GM18507 (cell line): ENCODE data around the gene PTGER4.
A peak's percentile ranks its signal among the peaks of the same experiment; 100 is the strongest.

Experiments used
- DNase-seq: peaks from one replicate; pipeline ENCODE4 v3.0.0; 2011; ENCODE audit warnings: low read depth; ENCODE audit not compliant: insufficient read length; ENCODE audit errors: extremely low spot score
- FAIRE-seq: peaks from 2 replicates; lab custom pipeline; 2011; peaks lifted over from hg19 to GRCh38; lab: Jason Lieb, UNC

Gene PTGER4

GRCh38 chr5:40667161-40667663 is 12.5 kb upstream of the PTGER4 start:
- FAIRE-seq (no peak), DNase-seq (no peak)

GRCh38 chr5:40669606-40670390 is 9.9 kb upstream of the PTGER4 start:
- FAIRE-seq (no peak), DNase-seq (no peak)

DNA sequence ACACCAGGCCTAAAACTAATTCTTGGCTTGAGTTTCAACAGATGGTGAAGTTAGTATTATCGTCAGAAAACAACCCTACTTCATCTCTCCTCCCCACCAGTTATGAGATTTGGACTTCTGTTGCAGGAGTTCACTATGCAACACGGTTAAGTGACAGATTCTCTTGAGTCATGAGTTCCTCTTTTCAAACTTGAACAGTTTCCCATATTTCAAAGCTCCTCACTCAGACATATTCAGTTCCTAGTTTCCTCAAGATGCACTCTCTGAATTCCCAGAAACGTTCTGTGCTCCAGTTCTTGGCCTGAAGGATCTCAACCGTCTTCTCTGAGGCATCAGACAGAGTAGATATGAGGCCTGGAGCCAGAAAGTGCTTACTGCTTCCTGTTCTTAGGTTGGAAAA is 7.3 kb upstream of the PTGER4 start:
- no peak for DNase-seq
- FAIRE-seq = no peak

- FAIRE-seq = no peak
These were observed 5.0 kb upstream of the PTGER4 start for GRCh38 chr5:40674661-40675235.

DNA sequence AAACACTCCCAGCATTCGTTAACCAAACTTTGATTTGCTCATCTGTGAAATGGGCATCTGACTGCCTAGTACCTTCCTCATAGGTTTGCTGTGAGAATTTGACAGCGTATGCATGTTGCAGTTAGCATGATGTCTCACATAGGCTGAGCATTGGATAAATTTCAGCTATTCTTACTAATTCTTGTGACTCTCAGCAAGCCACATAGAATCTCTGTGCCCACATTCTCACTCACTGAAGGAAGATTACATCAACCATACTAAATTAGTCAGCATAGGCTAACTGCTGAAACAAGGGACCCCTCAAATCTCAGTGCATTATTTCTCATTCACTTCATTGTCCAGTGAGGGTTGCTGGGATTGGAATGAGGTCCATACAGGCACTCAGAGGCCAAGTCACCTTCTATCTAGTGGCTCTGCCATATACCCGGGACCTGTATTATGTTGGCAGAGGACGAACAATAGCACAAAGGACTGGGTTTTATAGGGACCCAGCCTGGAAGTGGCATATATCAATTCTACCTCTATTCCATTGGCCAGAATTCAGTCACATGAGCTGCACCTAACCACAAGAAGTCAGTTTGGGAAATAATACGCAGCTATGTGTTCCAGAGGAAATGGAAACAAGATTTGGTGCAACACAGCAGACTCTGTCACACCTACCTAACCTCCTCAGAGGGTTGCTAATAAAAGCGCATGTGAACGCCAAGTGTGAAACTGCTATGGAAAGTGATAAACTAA is 4.2 kb upstream of the PTGER4 start:
- FAIRE-seq (no peak), DNase-seq (no peak)

More at GRCh38 chr5:40674661-40675235, 5.0 kb upstream of the PTGER4 start:
- no peak for DNase-seq

DNA sequence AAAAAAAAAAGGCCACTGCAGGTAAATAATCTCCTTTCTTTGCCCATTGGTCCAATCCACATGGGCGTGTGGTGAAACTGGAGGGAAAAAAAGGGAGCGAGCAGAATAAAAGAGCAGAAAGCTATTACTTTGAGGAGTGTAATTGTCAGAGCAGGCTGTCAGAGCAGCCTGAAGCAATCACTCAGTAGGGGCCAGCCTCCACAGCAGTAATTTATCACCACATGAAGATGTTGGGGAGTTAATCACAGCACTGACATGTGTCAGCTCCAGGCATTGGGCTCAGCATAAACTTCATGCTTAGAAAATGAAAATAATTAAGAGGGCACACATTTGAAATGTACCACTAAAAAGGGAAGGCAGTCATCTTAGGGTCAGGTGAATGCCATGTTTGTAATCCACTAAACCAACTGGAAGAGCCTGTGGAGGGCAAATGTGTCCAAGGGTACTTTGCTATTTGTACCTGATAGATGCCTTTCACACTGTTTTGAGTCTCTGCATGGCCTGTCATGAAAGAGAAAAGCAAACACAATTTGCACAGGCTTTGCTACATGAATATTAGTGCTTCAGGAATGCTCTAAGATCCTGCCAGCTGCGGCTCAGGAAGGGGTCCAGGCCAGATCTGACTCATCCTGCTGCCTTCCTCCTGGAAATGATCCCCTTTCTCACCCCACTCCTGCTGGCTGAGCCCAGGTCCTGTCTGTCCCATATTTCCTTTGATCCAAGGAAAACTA is 2.9 kb upstream of the PTGER4 start:
- no peak for DNase-seq
- FAIRE-seq = no peak

DNA sequence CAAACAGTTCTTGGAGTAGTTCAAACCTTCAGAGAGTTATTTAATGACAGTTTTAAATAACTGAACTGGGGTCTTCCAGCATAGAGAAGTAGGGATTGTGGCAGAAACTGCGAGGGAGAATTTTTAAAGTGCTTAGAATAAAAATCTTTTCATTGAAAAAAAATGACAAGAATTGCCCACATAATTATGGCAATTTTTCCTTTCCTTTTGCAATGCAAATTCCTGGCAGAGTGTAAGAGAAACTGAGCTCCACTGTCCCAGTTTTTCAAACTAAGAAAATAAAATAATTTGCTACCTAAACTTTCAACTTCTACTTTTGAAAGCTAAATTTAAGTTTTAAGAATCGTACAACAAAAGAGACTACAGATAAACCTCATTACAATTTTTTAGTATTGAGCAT is 2.3 kb upstream of the PTGER4 start:
- no peak for DNase-seq
- FAIRE-seq = no peak

DNA sequence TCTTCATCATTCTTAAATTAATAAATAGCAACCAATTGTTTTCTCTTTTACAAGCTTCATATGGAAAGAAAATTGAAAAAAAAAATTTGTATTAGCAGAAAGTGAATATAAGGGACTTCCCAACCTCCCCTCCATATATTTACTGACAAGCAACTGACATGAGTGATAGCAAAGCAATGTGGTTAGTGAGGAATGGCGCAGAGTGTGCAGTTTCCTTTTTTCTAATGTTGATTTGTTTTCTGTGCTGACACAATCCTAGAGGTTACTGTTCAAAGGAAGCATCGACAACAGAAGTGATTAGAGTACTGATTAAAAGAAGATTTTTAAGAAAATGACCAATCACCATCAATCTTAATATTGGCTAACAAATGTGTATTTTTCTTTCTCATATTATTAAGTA is 1.7 kb upstream of the PTGER4 start:
- FAIRE-seq = no peak
- no peak for DNase-seq

- DNase-seq (no peak), FAIRE-seq (no peak)
These were observed 1.1 kb upstream of the PTGER4 start for GRCh38 chr5:40678460-40679147.

GRCh38 chr5:40679148-40679912 is 385 bp upstream of the PTGER4 start:
- DNase-seq (peak; percentile 68), FAIRE-seq (peak; percentile 69)

DNA sequence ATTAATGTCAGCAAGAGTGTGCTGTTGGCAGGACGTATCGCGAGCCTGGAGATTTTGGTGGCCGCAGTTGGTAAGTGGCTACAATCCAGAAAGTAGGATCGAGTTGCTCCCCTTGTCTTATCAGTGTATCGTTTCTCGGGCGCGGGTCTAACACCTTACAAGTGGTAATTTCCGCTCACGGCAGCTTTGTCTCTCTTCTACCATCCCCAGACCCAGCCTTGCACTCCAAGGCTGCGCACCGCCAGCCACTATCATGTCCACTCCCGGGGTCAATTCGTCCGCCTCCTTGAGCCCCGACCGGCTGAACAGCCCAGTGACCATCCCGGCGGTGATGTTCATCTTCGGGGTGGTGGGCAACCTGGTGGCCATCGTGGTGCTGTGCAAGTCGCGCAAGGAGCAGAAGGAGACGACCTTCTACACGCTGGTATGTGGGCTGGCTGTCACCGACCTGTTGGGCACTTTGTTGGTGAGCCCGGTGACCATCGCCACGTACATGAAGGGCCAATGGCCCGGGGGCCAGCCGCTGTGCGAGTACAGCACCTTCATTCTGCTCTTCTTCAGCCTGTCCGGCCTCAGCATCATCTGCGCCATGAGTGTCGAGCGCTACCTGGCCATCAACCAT is 1.1 kb downstream of the PTGER4 start:
- FAIRE-seq (no peak), DNase-seq (no peak)

- DNase-seq = no peak
- FAIRE-seq = no peak
These were observed 1.8 kb downstream of the PTGER4 start for GRCh38 chr5:40681363-40682153.

- no peak for DNase-seq
- FAIRE-seq = no peak
These were observed 2.7 kb downstream of the PTGER4 start for GRCh38 chr5:40682154-40683017.

- FAIRE-seq (no peak), DNase-seq (no peak)
These were observed 3.6 kb downstream of the PTGER4 start for GRCh38 chr5:40683305-40683704.

DNA sequence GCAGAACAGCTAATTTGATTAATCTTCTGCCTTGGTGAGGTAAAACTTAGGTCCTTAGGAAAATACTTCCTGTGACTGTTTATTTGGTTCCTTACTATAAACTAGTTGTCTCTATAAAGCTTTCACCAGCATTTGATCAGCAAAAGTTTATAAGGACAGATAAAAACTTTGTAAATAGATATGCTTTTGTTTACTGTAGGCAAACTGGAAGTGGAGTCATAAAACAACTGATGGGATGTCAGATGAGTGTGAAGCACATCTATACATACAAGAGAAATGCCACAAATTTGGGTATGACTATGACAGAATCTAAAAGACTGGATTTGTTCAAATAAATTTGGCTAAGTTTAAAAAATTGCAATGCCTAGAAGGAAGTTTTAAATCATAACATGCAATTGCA is 5.5 kb downstream of the PTGER4 start:
- FAIRE-seq (no peak), DNase-seq (no peak)

GRCh38 chr5:40685976-40686486 is 6.3 kb downstream of the PTGER4 start:
- no peak for DNase-seq
- no peak for FAIRE-seq
